Activated T-helper 2 cell treated with anti-CD3 and anti-CD28 coated beads, Interferon-gamma antibody, Interleukin-2, Interleukin-4, amounts not matched to agents 10 μg/mL and 5 μg/mL and 100 μg/mL, durations not matched to agents 14 hours and 24 hours and 36 hours (primary cell): ENCODE measurements around the gene SCTR. TPM values are rescaled to one million over a fixed set of nuclear protein-coding genes. Genes with fewer than 3 reads are reported as not detected.

ENCODE experiments used
- DNase-seq: peaks from one replicate; pipeline ENCODE4 v3.0.0; 2021; ENCODE audit warnings: low spot score
- H3K27ac Mint-ChIP-seq: one replicate; pipeline ENCODE4 v1.8.0; 2021; ENCODE audit warnings: mixed read lengths
- H3K27me3 Mint-ChIP-seq: one replicate; pipeline ENCODE4 v1.8.0; 2021; ENCODE audit warnings: low read depth, mixed read lengths
- H3K36me3 Mint-ChIP-seq: one replicate; pipeline ENCODE4 v1.8.0; 2021; ENCODE audit warnings: low read depth, mixed read lengths
- H3K4me1 Mint-ChIP-seq: one replicate; pipeline ENCODE4 v1.8.0; 2021; ENCODE audit warnings: low read depth, mixed read lengths
- H3K4me3 Mint-ChIP-seq: one replicate; pipeline ENCODE4 v1.8.0; 2021; ENCODE audit warnings: low read depth, mild to moderate bottlenecking, moderate library complexity, mixed read lengths
- H3K9me3 Mint-ChIP-seq: one replicate; pipeline ENCODE4 v1.8.0; 2021; ENCODE audit warnings: mixed read lengths
- intact Hi-C: fragments of 100-400 bp; cut with micrococcal nuclease; formaldehyde crosslinking; loops from one replicate; pipeline ENCODE4 v1.15.1; 2023
- total RNA-seq: library from RNA; stranded (reverse); gene quantifications from 2 replicates; pipeline ENCODE4 v1.2.3, GENCODE V29; 2022

SCTR gene
- not detected in 2 replicates for total RNA-seq

- Mint-ChIP-seq H3K27ac (no peak within 1 kb of the TSS), H3K27me3 (peaks cover 39% of the 10 kb centered on the region), H3K9me3 (no peaks in the 10 kb centered on the region), H3K4me1 (no peaks in the 10 kb centered on the region), H3K36me3 (no peaks in the 10 kb centered on the region), H3K4me3 (no peak within 1 kb of the TSS)
- intact Hi-C loops, result no loop called here
- no peak for DNase-seq
Measured at GRCh38 chr2:119523952-119524694, at the start of gene SCTR. SCTR (minus strand) TSS chr2:119524483; CDS start chr2:119524226, 257 bp downstream.

- Mint-ChIP-seq H3K4me3 (no peak overlapping the region), H3K9me3 (no peaks in the 10 kb centered on the region), H3K4me1 (no peaks in the 10 kb centered on the region), H3K27ac (no peak overlapping the region), H3K27me3 (peaks cover 14% of the 10 kb centered on the region), H3K36me3 (no peaks in the 10 kb centered on the region)
- intact Hi-C loops, result no loop called here
- DNase-seq, result no peak
Measured at GRCh38 chr2:119567292-119567691, 43.0 kb upstream of the SCTR start.

GRCh38 chr2:119565481-119565880, 41.2 kb upstream of the SCTR start:
- no peak overlapping the region for H3K27ac Mint-ChIP-seq
- H3K4me1 Mint-ChIP-seq, result no peaks in the 10 kb centered on the region
- no peak for DNase-seq
- H3K36me3 Mint-ChIP-seq, result no peaks in the 10 kb centered on the region
- H3K9me3 Mint-ChIP-seq, result no peaks in the 10 kb centered on the region
- intact Hi-C loops, result no loop called here
- H3K27me3 Mint-ChIP-seq, result peaks cover 14% of the 10 kb centered on the region
- H3K4me3 Mint-ChIP-seq, result no peak overlapping the region

DNA sequence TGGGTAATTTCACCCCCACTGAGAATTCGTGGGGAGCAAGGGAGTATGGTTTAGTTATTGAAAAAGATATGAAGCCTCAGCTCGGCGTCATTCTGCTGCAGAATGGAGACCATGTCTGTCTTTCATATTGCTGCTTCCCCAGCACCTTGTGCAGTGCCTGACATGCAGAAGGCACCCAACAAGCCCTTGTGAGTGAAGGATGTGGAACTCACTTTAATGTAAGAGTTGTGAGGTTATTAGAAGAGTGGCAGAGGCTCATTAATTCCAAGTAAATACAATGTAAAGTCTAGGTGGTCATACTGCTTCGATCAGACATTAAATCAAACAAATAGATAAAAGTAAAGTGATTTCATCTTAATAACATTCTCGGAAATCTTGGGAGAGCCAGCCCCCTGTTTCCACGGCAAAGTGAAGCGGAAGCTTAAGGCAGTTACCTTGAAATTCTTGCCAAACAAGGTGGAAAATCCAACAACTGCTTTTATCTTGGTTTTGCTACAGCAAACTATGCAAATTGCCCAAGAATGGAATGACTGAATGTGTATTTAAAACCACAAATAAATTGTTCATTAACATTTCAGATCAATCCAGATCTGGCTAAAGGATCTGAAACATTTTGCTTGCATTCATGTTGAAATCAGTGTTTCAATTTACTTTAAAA, 29.5 kb upstream of the SCTR start:
- no peak for DNase-seq
- no peak overlapping the region for H3K27ac Mint-ChIP-seq
- H3K36me3 Mint-ChIP-seq, result no peaks in the 10 kb centered on the region
- peaks cover 8% of the 10 kb centered on the region for H3K27me3 Mint-ChIP-seq
- intact Hi-C loops, result no loop called here
- no peaks in the 10 kb centered on the region for H3K4me1 Mint-ChIP-seq
- H3K4me3 Mint-ChIP-seq, result no peak overlapping the region
- H3K9me3 Mint-ChIP-seq, result no peaks in the 10 kb centered on the region

DNA sequence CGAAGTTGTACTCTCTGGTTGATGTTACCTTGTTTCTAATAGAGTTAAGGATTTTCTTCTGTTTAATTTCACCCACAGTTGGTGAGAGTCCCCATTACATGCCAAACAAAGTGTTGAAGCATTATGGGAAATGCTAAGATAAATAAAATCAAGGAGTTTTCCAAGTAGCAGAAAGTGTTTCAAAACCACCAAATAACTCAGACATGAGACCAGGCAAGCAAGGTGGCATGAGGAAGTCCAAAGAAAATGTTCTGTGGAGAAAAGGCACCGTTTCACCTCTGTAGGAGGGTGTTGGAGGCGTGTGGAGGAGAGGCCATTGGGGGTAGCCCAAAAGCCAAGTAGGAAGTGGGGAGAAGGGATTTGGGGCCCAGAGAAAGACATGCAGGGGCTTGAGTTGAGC, 28.6 kb upstream of the SCTR start:
- H3K36me3 Mint-ChIP-seq, result no peaks in the 10 kb centered on the region
- no peak overlapping the region for H3K27ac Mint-ChIP-seq
- intact Hi-C loops, result no loop called here
- DNase-seq, result no peak
- peaks cover 8% of the 10 kb centered on the region for H3K27me3 Mint-ChIP-seq
- no peaks in the 10 kb centered on the region for H3K9me3 Mint-ChIP-seq
- H3K4me1 Mint-ChIP-seq, result no peaks in the 10 kb centered on the region
- H3K4me3 Mint-ChIP-seq, result no peak overlapping the region

DNA sequence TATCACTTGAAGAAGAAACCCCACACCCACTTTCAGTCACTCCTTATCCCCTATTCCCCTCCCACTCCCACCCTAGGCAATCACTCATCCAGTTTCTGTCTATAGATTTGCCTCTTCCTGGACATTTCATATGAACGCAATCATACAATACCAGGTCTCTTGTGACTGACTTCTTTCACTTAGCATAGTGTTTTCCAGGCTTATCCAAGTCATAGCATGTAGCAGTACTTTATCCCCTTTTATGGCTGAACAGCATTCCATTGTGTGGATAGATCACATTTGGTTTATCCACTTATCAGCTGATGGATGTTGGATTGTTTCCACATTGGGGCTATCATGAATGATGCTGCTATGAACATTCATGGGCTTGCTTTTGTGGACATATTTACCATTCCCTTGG, 26.6 kb upstream of the SCTR start:
- no peak overlapping the region for H3K27ac Mint-ChIP-seq
- intact Hi-C loops, result no loop called here
- no peaks in the 10 kb centered on the region for H3K36me3 Mint-ChIP-seq
- no peak overlapping the region for H3K4me3 Mint-ChIP-seq
- H3K4me1 Mint-ChIP-seq, result no peaks in the 10 kb centered on the region
- H3K27me3 Mint-ChIP-seq, result peaks cover 16% of the 10 kb centered on the region
- DNase-seq, result no peak
- H3K9me3 Mint-ChIP-seq, result no peaks in the 10 kb centered on the region

- no peak for DNase-seq
- Mint-ChIP-seq H3K27ac (no peak overlapping the region), H3K27me3 (peaks cover 18% of the 10 kb centered on the region), H3K36me3 (no peaks in the 10 kb centered on the region), H3K4me3 (no peak overlapping the region), H3K4me1 (no peaks in the 10 kb centered on the region), H3K9me3 (no peaks in the 10 kb centered on the region)
- intact Hi-C loops, result no loop called here
Measured at GRCh38 chr2:119550346-119550745, 26.1 kb upstream of the SCTR start.

- H3K36me3 Mint-ChIP-seq, result no peaks in the 10 kb centered on the region
- peaks cover 22% of the 10 kb centered on the region for H3K27me3 Mint-ChIP-seq
- H3K9me3 Mint-ChIP-seq, result no peaks in the 10 kb centered on the region
- intact Hi-C loops, result no loop called here
- no peak overlapping the region for H3K27ac Mint-ChIP-seq
- H3K4me3 Mint-ChIP-seq, result no peak overlapping the region
- H3K4me1 Mint-ChIP-seq, result no peaks in the 10 kb centered on the region
- DNase-seq, result no peak
Measured at GRCh38 chr2:119549241-119549640, 25.0 kb upstream of the SCTR start.

- H3K4me1 Mint-ChIP-seq, result no peaks in the 10 kb centered on the region
- H3K4me3 Mint-ChIP-seq, result no peak overlapping the region
- no peaks in the 10 kb centered on the region for H3K9me3 Mint-ChIP-seq
- intact Hi-C loops, result no loop called here
- no peak overlapping the region for H3K27ac Mint-ChIP-seq
- H3K36me3 Mint-ChIP-seq, result no peaks in the 10 kb centered on the region
- no peak for DNase-seq
- H3K27me3 Mint-ChIP-seq, result peaks cover 27% of the 10 kb centered on the region
Measured at GRCh38 chr2:119548516-119549120, 24.3 kb upstream of the SCTR start.

GRCh38 chr2:119546447-119546767, 22.1 kb upstream of the SCTR start:
- H3K27me3 Mint-ChIP-seq, result peaks cover 30% of the 10 kb centered on the region
- no peak overlapping the region for H3K27ac Mint-ChIP-seq
- peaks cover 2% of the 10 kb centered on the region for H3K4me1 Mint-ChIP-seq
- intact Hi-C loops, result no loop called here
- H3K36me3 Mint-ChIP-seq, result peaks cover 4% of the 10 kb centered on the region
- H3K9me3 Mint-ChIP-seq, result no peaks in the 10 kb centered on the region
- DNase-seq, result no peak
- H3K4me3 Mint-ChIP-seq, result no peak overlapping the region

GRCh38 chr2:119545754-119546446, 21.6 kb upstream of the SCTR start:
- H3K27ac Mint-ChIP-seq, result no peak overlapping the region
- peaks cover 4% of the 10 kb centered on the region for H3K36me3 Mint-ChIP-seq
- no peaks in the 10 kb centered on the region for H3K9me3 Mint-ChIP-seq
- peaks cover 2% of the 10 kb centered on the region for H3K4me1 Mint-ChIP-seq
- peaks cover 30% of the 10 kb centered on the region for H3K27me3 Mint-ChIP-seq
- no peak for DNase-seq
- H3K4me3 Mint-ChIP-seq, result no peak overlapping the region
- intact Hi-C loops, result no loop called here

DNA sequence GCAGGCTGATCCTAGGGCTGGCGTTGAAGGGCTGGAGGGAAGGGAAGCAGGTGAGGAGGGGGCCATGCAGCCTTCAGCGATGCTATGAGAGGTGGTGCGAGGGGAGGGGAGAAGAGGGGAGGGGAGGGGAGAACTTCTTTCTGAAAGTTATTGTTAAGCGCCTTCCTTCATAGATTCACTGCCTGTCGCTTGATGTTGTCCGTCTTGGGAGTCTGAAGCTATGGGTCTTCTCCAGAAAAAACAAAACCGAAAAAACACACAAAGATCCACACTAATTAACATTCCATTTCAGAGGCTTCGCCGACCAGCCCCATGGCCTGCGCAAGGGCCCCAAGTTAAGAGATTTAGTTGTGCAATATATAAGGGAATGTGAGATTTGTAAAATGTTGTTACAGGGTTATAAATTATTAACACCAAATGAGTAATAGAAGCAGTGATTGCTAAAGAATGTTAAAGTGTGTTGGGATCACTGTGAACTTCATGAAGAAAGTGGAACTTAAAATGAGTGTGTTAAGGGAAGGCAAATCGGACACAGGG, 20.7 kb upstream of the SCTR start:
- H3K27ac Mint-ChIP-seq, result no peak overlapping the region
- no peaks in the 10 kb centered on the region for H3K9me3 Mint-ChIP-seq
- no peak for DNase-seq
- peak overlapping the region; percentile 17 for H3K4me3 Mint-ChIP-seq
- peaks cover 2% of the 10 kb centered on the region for H3K4me1 Mint-ChIP-seq
- intact Hi-C loops, result no loop called here
- H3K27me3 Mint-ChIP-seq, result peaks cover 30% of the 10 kb centered on the region
- H3K36me3 Mint-ChIP-seq, result peaks cover 4% of the 10 kb centered on the region
